Activated naive CD8-positive, alpha-beta T cell (primary cell): Measurements from ENCODE around the gene ATP2C2.

Experiments
- H3K27ac Mint-ChIP-seq: one replicate; pipeline ENCODE4 v1.8.0; 2021; ENCODE audit warnings: mixed read lengths
- H3K27me3 Mint-ChIP-seq: one replicate; pipeline ENCODE4 v1.8.0; 2021; ENCODE audit warnings: mixed read lengths
- H3K36me3 Mint-ChIP-seq: one replicate; pipeline ENCODE4 v1.8.0; 2021; ENCODE audit warnings: mixed read lengths
- H3K4me1 Mint-ChIP-seq: one replicate; pipeline ENCODE4 v1.8.0; 2021; ENCODE audit warnings: low read depth, mixed read lengths
- H3K4me3 Mint-ChIP-seq: one replicate; pipeline ENCODE4 v1.8.0; 2021; ENCODE audit warnings: mild to moderate bottlenecking, mixed read lengths
- H3K9me3 Mint-ChIP-seq: one replicate; pipeline ENCODE4 v1.8.0; 2021; ENCODE audit warnings: low read depth, mixed read lengths

ATP2C2 gene

DNA sequence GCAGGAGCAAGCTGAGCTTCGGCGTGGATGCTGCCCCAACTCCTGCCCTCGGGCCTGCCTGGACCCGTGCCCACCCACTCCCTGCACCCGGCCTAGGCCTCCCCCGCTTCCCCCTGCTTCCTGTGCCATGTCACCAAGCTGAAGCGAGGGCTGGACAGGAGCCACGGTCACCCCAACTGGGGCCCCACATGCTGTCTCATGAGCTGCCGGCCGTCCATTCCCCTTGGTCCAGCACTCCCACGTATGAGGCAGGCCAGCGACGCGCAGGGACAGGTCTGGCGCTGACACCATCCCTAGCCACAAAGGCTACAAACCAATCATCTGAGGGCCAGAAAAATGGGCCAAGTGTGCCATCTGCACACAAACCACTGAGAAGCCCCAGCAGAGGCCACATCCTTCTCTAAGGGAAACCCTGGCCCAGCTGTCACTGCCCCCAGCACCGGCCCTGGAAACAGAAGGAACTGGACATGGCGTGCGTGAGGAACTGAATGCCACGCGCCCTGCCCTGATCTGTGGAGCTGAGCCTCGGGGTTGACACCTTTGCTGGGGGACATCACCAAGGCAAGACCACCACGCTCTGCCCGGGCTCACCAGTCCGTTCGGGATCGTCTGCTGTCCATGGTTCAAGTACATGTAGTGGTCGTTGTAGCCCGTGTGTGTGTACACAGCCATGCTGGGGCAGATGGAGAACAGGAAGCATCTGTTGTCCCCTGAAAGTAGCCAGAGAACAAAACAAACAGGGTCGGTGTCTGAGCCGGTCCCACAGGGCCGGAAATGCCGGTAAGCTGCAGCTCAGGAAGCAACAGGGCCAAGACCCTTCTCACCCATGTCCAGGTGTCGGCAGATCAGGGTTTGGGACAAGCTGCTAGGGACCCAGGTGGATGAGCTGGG, 113.9 kb downstream of the ATP2C2 start:
- no peak overlapping the region for H3K27ac Mint-ChIP-seq
- no peaks in the 10 kb centered on the region for H3K4me1 Mint-ChIP-seq
- no peak overlapping the region for H3K4me3 Mint-ChIP-seq
- no peaks in the 10 kb centered on the region for H3K9me3 Mint-ChIP-seq
- no peaks in the 10 kb centered on the region for H3K27me3 Mint-ChIP-seq
- peaks cover 2% of the 10 kb centered on the region for H3K36me3 Mint-ChIP-seq

DNA sequence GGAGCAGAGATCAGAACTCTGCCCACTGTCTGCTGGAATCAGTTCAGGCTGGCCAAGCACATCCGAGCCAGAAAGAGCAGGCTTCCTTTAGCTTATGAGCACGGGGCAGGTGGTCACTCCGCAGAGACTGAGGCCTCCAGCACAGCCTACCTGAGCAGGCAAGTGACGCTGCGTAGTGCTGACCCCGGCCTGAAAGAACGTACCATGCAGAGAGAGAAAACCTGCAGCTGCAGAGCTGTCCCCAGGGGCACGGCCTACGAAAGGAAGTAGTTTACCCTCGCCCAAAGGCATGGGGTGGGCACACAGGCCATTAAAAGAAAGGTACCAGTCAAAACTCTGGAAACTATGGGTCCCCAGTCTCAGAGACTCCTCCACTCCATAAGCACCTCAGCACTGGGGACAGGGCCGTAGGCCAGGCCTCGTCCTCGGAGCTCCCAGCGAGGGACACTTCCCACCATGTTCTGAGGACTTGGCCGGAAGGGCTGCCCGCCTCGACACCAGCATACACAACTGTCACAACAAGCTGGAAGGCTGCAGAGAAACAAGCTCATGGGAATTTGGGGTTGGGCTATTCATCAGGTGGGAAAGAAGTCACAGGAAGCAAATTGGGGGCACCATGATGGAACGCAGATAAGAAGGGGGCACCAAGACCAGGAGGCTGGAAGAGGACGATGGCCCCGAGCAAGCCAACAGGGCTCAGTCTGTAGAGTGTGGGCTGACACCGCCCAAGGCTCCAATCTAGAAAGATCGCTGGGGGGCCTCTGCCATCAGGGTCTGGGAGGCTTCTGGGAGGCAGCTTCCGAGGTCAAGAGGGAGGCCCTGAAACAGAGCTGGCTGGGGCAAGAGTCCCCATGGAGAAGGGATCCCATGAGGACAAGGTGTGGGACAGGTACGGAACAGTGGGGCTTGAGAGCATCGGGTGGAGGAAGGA, 114.9 kb downstream of the ATP2C2 start:
- H3K27ac Mint-ChIP-seq, result no peak overlapping the region
- no peak overlapping the region for H3K4me3 Mint-ChIP-seq
- peaks cover 2% of the 10 kb centered on the region for H3K36me3 Mint-ChIP-seq
- H3K4me1 Mint-ChIP-seq, result no peaks in the 10 kb centered on the region
- no peaks in the 10 kb centered on the region for H3K27me3 Mint-ChIP-seq
- no peaks in the 10 kb centered on the region for H3K9me3 Mint-ChIP-seq

DNA sequence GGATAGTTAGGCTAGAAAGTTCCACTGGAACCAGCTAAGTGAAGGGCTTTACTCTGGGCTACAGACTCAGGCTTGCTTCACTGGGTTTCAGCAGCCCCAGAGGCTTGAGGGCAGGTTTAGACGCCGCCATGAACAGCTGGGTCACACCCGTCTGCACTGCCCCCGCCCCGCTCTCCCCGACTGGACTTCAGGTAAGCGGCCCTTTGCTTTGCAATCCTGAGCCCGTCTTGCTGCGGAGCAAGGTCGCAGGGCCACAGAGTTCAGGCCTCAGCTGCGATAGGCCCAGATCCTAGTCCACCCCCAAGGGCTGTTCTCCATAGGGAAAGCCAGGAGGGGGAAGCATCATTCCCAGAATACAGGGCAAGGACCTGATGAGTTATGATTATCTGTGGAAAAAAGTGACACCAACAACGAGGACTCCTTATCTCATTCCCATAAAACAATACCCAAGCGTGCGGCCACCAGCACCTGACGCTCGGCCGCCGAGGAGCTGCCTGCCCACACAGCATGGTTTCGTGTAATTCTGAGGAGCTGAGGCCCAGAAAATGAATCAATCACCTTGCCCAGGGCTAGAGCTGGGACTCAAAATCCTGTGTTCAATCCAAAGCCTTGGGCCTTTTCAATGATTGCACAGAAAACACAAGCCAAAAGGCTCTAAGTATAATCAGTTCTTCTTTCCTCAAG, 115.7 kb downstream of the ATP2C2 start:
- no peak overlapping the region for H3K4me3 Mint-ChIP-seq
- peaks cover 7% of the 10 kb centered on the region for H3K36me3 Mint-ChIP-seq
- no peak overlapping the region for H3K27ac Mint-ChIP-seq
- no peaks in the 10 kb centered on the region for H3K27me3 Mint-ChIP-seq
- H3K4me1 Mint-ChIP-seq, result no peaks in the 10 kb centered on the region
- H3K9me3 Mint-ChIP-seq, result no peaks in the 10 kb centered on the region

DNA sequence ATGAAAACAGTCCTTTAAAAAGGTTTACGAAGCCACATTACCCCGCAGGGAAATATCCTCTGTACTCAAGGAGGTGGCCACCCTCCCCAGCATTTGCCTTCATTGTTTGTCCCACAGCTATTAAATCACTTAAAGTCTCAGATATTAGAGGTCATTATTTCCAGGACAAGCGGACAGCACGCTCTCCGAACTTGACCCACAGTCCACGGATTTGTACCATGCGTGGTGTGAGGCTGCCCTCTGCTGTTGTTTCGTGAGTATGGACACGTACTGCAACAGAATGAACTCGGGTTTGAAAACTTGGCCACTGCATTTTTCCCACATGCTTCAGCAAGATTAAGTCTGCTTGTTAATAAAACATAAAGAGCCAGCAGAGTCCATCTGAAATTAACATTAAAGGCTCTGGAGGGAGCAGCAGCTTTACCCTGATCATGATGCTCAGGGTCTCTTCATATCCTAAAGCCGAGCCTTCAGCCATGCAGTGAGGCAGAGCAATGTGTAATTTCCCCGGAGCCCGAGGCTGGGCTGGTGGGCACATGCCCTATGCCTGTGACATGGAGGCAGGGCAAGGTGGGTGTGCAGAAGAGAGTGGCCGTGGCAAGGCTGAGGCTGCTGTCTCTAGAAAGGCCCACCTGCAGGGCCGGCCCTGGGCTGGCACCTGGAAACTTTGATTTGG, 116.4 kb downstream of the ATP2C2 start:
- Mint-ChIP-seq H3K4me3 (no peak overlapping the region), H3K9me3 (no peaks in the 10 kb centered on the region), H3K27me3 (no peaks in the 10 kb centered on the region), H3K4me1 (no peaks in the 10 kb centered on the region), H3K27ac (no peak overlapping the region), H3K36me3 (peaks cover 7% of the 10 kb centered on the region)

DNA sequence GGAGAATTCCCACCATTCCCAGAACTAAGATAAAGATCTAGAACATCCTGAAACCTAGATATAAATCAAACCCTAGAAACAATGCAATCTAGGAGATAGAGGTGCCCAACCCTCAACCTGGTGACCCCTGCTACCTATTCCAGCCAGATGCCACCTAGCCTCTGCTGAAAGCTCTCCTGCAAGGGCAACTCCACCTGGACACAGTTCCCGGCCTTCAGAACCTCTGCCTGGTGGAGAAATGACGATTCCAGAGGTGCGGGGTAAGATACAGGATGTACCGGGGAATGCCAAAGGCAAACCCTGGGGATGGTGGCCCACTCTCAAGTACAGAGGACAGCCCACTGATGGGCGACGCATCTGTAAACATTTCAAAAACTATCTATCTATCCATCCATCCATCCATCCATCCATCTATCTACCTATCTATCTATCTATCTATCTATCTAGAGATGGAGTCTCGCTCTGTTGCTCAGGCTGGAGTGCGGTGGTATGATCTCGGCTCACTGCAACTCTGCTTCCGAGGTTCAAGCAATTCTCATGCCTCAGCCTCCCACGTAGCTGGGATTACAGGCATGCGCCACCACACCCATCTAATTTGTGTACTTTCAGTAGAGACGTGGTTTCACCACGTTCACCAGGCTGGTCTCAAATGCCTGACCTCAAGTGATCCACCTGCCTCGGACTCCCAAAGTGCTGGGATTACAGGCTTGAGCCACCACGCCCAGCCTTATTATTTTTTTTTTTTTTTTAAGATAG, 117.1 kb downstream of the ATP2C2 start:
- H3K36me3 Mint-ChIP-seq, result peaks cover 7% of the 10 kb centered on the region
- H3K27me3 Mint-ChIP-seq, result no peaks in the 10 kb centered on the region
- H3K4me1 Mint-ChIP-seq, result no peaks in the 10 kb centered on the region
- H3K27ac Mint-ChIP-seq, result no peak overlapping the region
- no peak overlapping the region for H3K4me3 Mint-ChIP-seq
- H3K9me3 Mint-ChIP-seq, result no peaks in the 10 kb centered on the region

DNA sequence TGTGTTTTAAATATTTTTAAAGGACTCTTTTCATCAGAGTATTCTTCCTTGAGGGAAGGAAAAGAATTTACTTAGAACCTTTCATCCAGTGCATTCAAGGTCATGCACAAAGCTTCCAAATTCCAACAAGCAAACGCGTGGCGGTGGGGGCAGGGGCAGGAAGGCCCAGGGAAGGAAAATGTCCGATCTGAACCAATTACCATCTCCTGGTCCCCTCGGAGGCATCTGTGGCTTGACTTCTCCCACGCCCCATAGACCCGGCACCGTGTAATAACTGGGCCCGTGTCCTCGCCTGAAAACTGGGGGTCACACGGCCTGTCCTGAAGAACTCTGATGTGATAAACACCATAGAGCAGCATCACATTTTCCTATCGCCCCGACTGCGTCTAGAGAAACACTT, 117.8 kb downstream of the ATP2C2 start:
- no peaks in the 10 kb centered on the region for H3K4me1 Mint-ChIP-seq
- H3K9me3 Mint-ChIP-seq, result no peaks in the 10 kb centered on the region
- no peaks in the 10 kb centered on the region for H3K27me3 Mint-ChIP-seq
- no peak overlapping the region for H3K4me3 Mint-ChIP-seq
- H3K36me3 Mint-ChIP-seq, result peaks cover 11% of the 10 kb centered on the region
- no peak overlapping the region for H3K27ac Mint-ChIP-seq

DNA sequence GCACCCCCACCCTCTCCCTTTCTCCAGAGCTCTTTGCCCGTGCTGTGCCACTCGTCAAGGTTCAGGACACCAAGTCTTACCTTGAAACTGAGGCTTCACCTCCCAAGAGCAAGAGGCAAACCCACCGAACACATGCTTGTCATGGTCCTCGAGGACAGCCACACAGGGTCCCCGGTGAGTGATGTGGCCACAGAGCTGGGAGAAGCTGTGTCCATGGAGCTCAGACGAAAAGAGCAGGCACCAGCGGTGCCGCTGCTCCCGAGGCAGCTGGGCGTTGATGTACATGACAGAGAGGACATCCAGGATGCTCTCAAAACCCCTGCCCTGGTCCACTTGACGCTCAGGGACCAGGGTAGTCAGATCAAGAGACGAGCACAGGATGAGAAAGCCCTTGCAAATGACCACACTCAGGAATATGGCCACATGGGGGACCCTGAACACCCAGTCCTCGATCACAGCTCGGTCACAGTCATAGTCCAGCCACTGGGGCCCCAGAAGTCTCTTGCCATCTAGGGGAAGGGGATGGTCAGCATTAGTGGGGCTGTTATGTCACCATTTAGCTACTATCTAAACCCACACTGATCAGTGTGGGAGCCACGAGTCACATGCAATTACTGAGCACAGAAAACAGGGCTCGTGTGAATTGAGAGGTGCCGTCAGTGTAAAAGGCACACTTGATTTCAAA, 118.4 kb downstream of the ATP2C2 start:
- Mint-ChIP-seq H3K4me3 (no peak overlapping the region), H3K27me3 (no peaks in the 10 kb centered on the region), H3K36me3 (peaks cover 11% of the 10 kb centered on the region), H3K27ac (no peak overlapping the region), H3K9me3 (no peaks in the 10 kb centered on the region), H3K4me1 (no peaks in the 10 kb centered on the region)

DNA sequence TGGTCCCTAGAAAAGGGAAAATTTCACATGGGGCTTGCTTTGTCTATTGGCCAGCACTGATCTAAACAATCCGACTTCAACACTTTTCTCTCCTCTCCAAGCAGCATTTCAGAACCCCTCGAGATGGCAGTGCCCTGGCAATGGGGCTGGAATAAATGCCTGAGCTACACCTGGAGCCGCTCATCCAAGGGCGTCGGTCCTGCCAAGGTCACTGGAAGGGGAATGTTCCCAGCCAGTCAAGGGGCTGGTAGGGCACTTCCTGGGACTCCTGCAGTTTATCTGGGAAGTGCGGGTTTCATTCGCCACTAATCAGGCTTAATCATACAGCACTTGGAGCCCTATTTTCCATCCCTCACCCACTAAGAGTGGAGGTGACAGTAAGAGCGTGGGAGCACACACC, 119.0 kb downstream of the ATP2C2 start:
- Mint-ChIP-seq H3K27me3 (no peaks in the 10 kb centered on the region), H3K4me1 (no peaks in the 10 kb centered on the region), H3K36me3 (peaks cover 11% of the 10 kb centered on the region), H3K27ac (no peak overlapping the region), H3K4me3 (no peak overlapping the region), H3K9me3 (no peaks in the 10 kb centered on the region)

DNA sequence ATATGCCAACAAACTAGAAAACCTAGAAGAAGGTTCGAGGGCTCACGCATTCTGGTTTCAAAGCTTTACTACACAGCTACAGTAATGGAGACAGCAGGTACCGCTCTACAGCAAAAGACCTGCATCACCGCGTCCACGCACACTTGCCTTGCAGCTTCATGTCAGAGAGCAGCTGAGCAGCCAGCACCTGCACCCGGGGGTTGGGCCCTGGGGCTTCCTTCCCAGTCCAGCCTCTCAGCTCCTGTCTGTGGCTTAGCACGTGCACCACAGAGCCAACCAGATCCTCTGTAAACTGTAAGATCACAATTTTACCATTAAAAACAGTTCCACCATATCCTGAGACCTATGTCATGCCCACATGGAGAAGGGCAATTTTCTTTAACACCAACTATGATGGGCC, 120.8 kb downstream of the ATP2C2 start:
- Mint-ChIP-seq H3K36me3 (peaks cover 14% of the 10 kb centered on the region), H3K4me1 (no peaks in the 10 kb centered on the region), H3K4me3 (no peak overlapping the region), H3K27me3 (no peaks in the 10 kb centered on the region), H3K9me3 (no peaks in the 10 kb centered on the region), H3K27ac (no peak overlapping the region)

DNA sequence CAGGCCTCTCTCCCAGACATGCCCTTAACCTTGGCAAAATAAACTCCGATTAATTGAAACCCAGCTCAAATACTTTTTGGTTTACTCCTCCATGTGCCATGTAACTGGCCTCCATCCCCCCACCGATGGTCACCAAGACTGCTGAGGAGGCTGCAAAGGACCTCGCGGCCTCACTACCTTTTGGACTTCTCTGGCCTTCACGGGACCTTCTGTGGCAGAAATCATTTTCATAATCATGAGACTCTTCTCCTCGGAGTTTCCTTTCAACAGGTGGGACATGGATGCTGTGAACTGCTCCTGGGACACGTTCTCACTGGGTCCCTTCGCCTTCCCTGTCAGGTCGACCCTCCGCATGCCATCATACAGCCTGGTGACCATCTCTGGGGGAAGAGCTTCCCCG, 127.2 kb downstream of the ATP2C2 start:
- H3K27ac Mint-ChIP-seq, result no peak overlapping the region
- H3K36me3 Mint-ChIP-seq, result peaks cover 25% of the 10 kb centered on the region

DNA sequence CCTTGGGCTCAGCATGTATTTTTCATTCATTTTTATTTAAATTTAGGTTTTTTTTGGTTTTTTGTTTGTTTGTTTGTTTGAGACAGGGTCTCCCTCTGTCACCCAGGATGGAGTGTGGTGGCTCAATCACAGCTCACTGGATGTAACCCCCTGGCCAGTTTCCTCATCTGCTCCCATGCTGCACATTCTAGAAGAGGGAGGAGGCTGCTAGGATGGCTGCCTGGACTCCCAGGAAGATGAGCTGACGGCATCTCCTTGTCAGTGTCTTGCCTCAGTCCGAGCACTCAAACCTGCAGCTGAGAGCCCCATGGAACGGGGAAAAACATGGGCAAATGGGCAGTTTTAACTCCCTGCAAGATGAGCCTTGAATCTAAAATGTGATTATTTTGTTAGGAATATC, 128.7 kb downstream of the ATP2C2 start:
- no peaks in the 10 kb centered on the region for H3K27me3 Mint-ChIP-seq
- H3K4me1 Mint-ChIP-seq, result no peaks in the 10 kb centered on the region
- H3K9me3 Mint-ChIP-seq, result peaks cover 4% of the 10 kb centered on the region
- H3K4me3 Mint-ChIP-seq, result no peak overlapping the region
- H3K36me3 Mint-ChIP-seq, result peaks cover 20% of the 10 kb centered on the region
- no peak overlapping the region for H3K27ac Mint-ChIP-seq

More for the DNA sequence above, 127.2 kb downstream of the ATP2C2 start:
- H3K9me3 Mint-ChIP-seq, result peaks cover 4% of the 10 kb centered on the region
- H3K4me1 Mint-ChIP-seq, result no peaks in the 10 kb centered on the region
- no peak overlapping the region for H3K4me3 Mint-ChIP-seq
- H3K27me3 Mint-ChIP-seq, result no peaks in the 10 kb centered on the region

DNA sequence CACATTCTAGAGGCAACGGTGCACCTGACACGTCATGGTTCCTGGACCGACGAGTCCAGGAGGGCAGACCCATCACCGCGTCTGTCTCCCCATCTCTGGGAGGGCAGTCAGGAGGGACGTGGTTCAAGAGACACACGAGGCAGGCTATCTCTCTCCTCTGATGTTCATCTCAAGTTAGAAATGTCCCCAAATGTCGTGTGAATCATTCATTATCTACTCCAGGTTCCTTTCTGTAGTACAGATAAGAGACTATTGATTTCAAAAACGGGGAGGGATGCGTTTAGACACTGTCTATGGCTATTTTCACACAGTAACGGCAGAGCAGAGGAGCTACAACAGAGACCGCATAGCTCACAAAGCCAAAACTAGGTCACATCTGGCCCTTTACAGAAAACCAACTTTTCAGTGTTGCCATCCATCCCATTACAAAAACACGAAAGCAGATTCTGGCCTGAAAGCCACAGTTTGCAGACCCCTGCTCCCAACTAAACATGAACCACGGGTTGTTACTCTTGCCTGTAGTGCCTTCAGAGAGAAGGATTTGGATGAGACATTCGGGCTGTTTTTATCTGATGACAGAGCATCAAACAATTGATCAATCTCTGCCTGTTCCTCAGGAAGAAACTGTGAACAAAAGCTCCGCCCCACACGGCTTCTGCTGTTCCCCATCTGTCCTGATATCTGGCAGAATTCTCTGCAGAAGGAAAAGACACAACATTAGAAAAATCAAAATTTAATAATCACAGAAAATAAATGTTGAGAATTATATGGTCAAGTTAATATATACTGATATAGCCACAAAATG, 129.3 kb downstream of the ATP2C2 start:
- H3K27ac Mint-ChIP-seq, result no peak overlapping the region
- H3K4me3 Mint-ChIP-seq, result no peak overlapping the region
- H3K36me3 Mint-ChIP-seq, result peaks cover 20% of the 10 kb centered on the region
- H3K4me1 Mint-ChIP-seq, result no peaks in the 10 kb centered on the region
- no peaks in the 10 kb centered on the region for H3K27me3 Mint-ChIP-seq
- peaks cover 4% of the 10 kb centered on the region for H3K9me3 Mint-ChIP-seq

DNA sequence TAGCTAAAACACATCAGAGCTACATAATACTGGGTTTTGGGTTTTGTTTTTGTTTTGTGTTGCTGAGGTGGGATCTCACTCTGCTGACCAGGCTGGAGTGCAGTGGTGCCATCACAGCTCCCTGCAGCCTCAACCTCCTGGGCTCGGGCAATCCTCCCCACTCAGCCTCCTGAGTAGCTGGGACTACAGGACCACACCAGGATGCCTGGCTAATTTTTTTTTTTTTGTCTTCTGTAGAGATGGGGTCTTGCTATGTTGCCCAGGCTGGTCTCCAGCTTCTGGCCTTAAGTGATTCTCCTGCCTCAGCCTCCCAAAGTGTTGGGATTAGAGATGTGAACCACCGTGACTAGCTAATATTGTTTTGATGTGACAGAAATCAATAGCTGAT, 129.9 kb downstream of the ATP2C2 start:
- no peaks in the 10 kb centered on the region for H3K4me1 Mint-ChIP-seq
- H3K27me3 Mint-ChIP-seq, result no peaks in the 10 kb centered on the region
- H3K36me3 Mint-ChIP-seq, result peaks cover 16% of the 10 kb centered on the region
- H3K9me3 Mint-ChIP-seq, result peaks cover 4% of the 10 kb centered on the region
- H3K27ac Mint-ChIP-seq, result no peak overlapping the region
- H3K4me3 Mint-ChIP-seq, result no peak overlapping the region
